IMR-90 (cell line): ENCODE results near the gene TCF7L2. TPM values are rescaled to one million over a fixed set of nuclear protein-coding genes. Genes with fewer than 3 reads are reported as not detected.

Source experiments
- ATAC-seq: fragments of 200-7000 bp; cut with Tn5 transposase; 2 replicates; pipeline ENCODE4 v1.9.1; 2020; ENCODE audit warnings: low read depth, mild to moderate bottlenecking, moderate library complexity
- BruUV-seq: library from RNA; stranded (reverse); fragments of 400-500 nt; replicated peaks from 2 replicates; lab custom pipeline; 2021; lab: Mats Ljungman, UMichigan
- CTCF ChIA-PET: fragments of 300-600 bp; formaldehyde crosslinking; extraction: SDS; loops from one replicate; lab custom pipeline; 2021; ENCODE audit warnings: antibody characterized with exemption; lab: Yijun Ruan, JAX
- POLR2A ChIA-PET: fragments of 300-600 bp; sonication (Branson Sonifier 250); formaldehyde crosslinking; loops from one replicate; lab custom pipeline; 2022; ENCODE audit warnings: antibody characterized with exemption; ENCODE audit not compliant: unreplicated experiment; lab: Charles Lee
- DNase-seq: peaks from one replicate; pipeline ENCODE4 v3.0.0; 2013
- H2AFZ ChIP-seq: replicated peaks from 2 replicates; pipeline ENCODE3; 2013; ENCODE audit warnings: low read length, mild to moderate bottlenecking; ENCODE audit not compliant: poor library complexity
- H2AK5ac ChIP-seq: 2 replicates; pipeline ENCODE4 v1.6.1; 2013; ENCODE audit warnings: low read depth, low read length, inconsistent platforms
- H2AK9ac ChIP-seq: replicated peaks from 2 replicates; pipeline ENCODE3; 2013; ENCODE audit warnings: mild to moderate bottlenecking, low read depth, low read length, moderate library complexity; ENCODE audit not compliant: poor library complexity
- H2BK120ac ChIP-seq: 2 replicates; pipeline ENCODE4 v1.6.1; 2013; ENCODE audit warnings: low read depth, low read length, inconsistent platforms
- H2BK15ac ChIP-seq: 3 replicates; pipeline ENCODE4 v1.6.1; 2013; ENCODE audit warnings: low read depth, low read length, inconsistent platforms
- H2BK20ac ChIP-seq: 2 replicates; pipeline ENCODE4 v1.6.1; 2013; ENCODE audit warnings: low read depth, mild to moderate bottlenecking, inconsistent platforms, low read length, moderate library complexity
- H2BK5ac ChIP-seq: 2 replicates; pipeline ENCODE4 v1.6.1; 2013; ENCODE audit warnings: mild to moderate bottlenecking, low read depth, low read length, inconsistent platforms; ENCODE audit not compliant: poor library complexity, severe bottlenecking
- H3K14ac ChIP-seq: replicated peaks from 2 replicates; pipeline ENCODE4 v1.6.1; 2013; ENCODE audit warnings: low read depth, low read length, inconsistent platforms
- H3K18ac ChIP-seq: 2 replicates; pipeline ENCODE4 v1.6.1; 2013; ENCODE audit warnings: low read depth, low read length, control low read depth
- H3K23ac ChIP-seq: 2 replicates; pipeline ENCODE4 v1.6.1; 2013; ENCODE audit warnings: low read depth, low read length, inconsistent platforms
- H3K27ac ChIP-seq: 2 replicates; pipeline ENCODE4 v1.5.1; 2013; ENCODE audit warnings: mild to moderate bottlenecking, control low read depth, low read length; ENCODE audit not compliant: insufficient read depth
- H3K27me3 ChIP-seq: 2 replicates; pipeline ENCODE4 v1.6.1; 2013; ENCODE audit warnings: low read length; ENCODE audit not compliant: control insufficient read depth, insufficient read depth
- H3K36me3 ChIP-seq: 2 replicates; pipeline ENCODE4 v1.6.1; 2013; ENCODE audit warnings: low read length, mixed read lengths; ENCODE audit not compliant: control insufficient read depth, insufficient read depth
- H3K4ac ChIP-seq: 2 replicates; pipeline ENCODE4 v1.6.1; 2013; ENCODE audit warnings: low read depth, low read length, inconsistent platforms
- H3K4me1 ChIP-seq: 2 replicates; pipeline ENCODE4 v1.6.1; 2013; ENCODE audit warnings: low read length, mixed read lengths; ENCODE audit not compliant: control insufficient read depth, insufficient read depth
- H3K4me2 ChIP-seq: 2 replicates; pipeline ENCODE4 v1.6.1; 2013; ENCODE audit warnings: low read depth, mild to moderate bottlenecking, control low read depth, low read length, moderate library complexity
- H3K4me3 ChIP-seq: 2 replicates; pipeline ENCODE4 v1.5.1; 2013; ENCODE audit warnings: low read depth, mild to moderate bottlenecking, control low read depth, low read length, moderate library complexity; ENCODE audit not compliant: insufficient read depth
- H3K56ac ChIP-seq: 2 replicates; pipeline ENCODE4 v1.6.1; 2013; ENCODE audit warnings: low read length, inconsistent platforms; ENCODE audit not compliant: insufficient read depth; ENCODE audit errors: extremely low read depth
- H3K79me1 ChIP-seq, 2 experiments: 2 replicates each; pipeline ENCODE4 v1.6.1; 2013; ENCODE audit warnings: low read length in 2 of 2, inconsistent platforms in 1 of 2, low read depth in 1 of 2
- H3K9ac ChIP-seq: 2 replicates; pipeline ENCODE4 v1.6.1; 2013; ENCODE audit warnings: low read depth, low read length, control low read depth
- H3K9me1 ChIP-seq: 2 replicates; pipeline ENCODE4 v1.6.1; 2013; ENCODE audit warnings: low read length, inconsistent platforms; ENCODE audit not compliant: insufficient read depth
- H3K9me3 ChIP-seq: 2 replicates; pipeline ENCODE4 v1.6.1; 2013; ENCODE audit warnings: low read length; ENCODE audit not compliant: control insufficient read depth, insufficient read depth
- H4K20me1 ChIP-seq: 2 replicates; pipeline ENCODE4 v1.6.1; 2013; ENCODE audit warnings: low read length, inconsistent platforms; ENCODE audit not compliant: insufficient read depth
- H4K5ac ChIP-seq: 2 replicates; pipeline ENCODE4 v1.6.1; 2013; ENCODE audit warnings: mild to moderate bottlenecking, low read depth, low read length, control low read depth
- H4K8ac ChIP-seq, 2 experiments: 2 replicates each; pipeline ENCODE4 v1.6.1; 2013; ENCODE audit warnings: low read depth in 2 of 2, low read length in 2 of 2, control low read depth in 1 of 2, inconsistent platforms in 1 of 2
- H4K91ac ChIP-seq: 2 replicates; pipeline ENCODE4 v1.6.1; 2013; ENCODE audit warnings: low read depth, low read length, inconsistent platforms; ENCODE audit not compliant: insufficient read depth
- CHD1 ChIP-seq: IDR thresholded peaks from 2 replicates; pipeline ENCODE4 v1.6.1; 2012; ENCODE audit warnings: low read depth, low read length, improper control_type of control experiment
- whole genome bisulfite sequencing, 2 experiments: methylation state at CpG; one replicate each; pipeline versions ENCODE4 v1.1.5 to v1.1.7; 2013; ENCODE audit warnings: missing lambda C conversion rate in 2 of 2; ENCODE audit not compliant: insufficient read length in 1 of 2; ENCODE audit errors: extremely low coverage in 2 of 2; 5-methylcytosine and 5-hydroxymethylcytosine counted together
- dilution Hi-C: fragments of 300-500 bp; cut with HindIII; formaldehyde crosslinking; loops from one replicate; pipeline ENCODE4 v1.14.3; 2018; ENCODE audit warnings: low sequenced_read_pairs; ENCODE audit not compliant: unreplicated experiment
- in situ Hi-C: fragments of 300-500 bp; cut with MboI; formaldehyde crosslinking; loops from 3 replicates; pipeline ENCODE4 v1.14.3; 2019; ENCODE audit warnings: low sequenced_read_pairs, inconsistent platforms, mixed read lengths
- intact Hi-C: fragments of 100-400 bp; cut with micrococcal nuclease; formaldehyde crosslinking; loops from 2 replicates; pipeline ENCODE4 v1.10.0; 2022
- polyA plus RNA-seq, 3 experiments: library from polyadenylated mRNA; depleted of rRNA; stranded (reverse); fragments of >200 nt; gene quantifications; 2 replicates each; pipeline ENCODE4 v1.2.3, GENCODE V29; 2012; ENCODE audit warnings: low replicate concordance in 1 of 3
- total RNA-seq: library from RNA; depleted of rRNA; stranded (reverse); fragments of >200 nt; gene quantifications from 2 replicates; pipeline ENCODE4 v1.2.3, GENCODE V29; 2012

TCF7L2 gene
- total and polyA plus RNA-seq, 2 of the 4 experiments (the other 2 are of a cell fraction), result 1.3 to 12.2 TPM

- Histone ChIP-seq H4K91ac (no peak overlapping the region), H3K9ac (no peak overlapping the region), H4K5ac (no peak overlapping the region), H3K79me1 (peaks cover 13% of the 10 kb centered on the region in 2 experiments; a peak in 2 of 4 replicates), H3K27me3 (no peaks in the 10 kb centered on the region), H2AK9ac (no peak overlapping the region), H3K14ac (no peak overlapping the region), H4K20me1 (0 out of 2 replicates have a peak, but pooled peaks cover 5% of the 10 kb centered on the region), H4K8ac (no peak overlapping the region), H3K4me1 (0 out of 2 replicates have a peak, but pooled peaks cover 2% of the 10 kb centered on the region), H3K4me2 (no peak overlapping the region), H3K4ac (no peak overlapping the region), H3K23ac (no peak overlapping the region), H3K9me1 (peaks cover 5% of the 10 kb centered on the region; the same call in 1 of the 2 replicates), H3K9me3 (no peaks in the 10 kb centered on the region), H3K56ac (no peak overlapping the region), H2BK15ac (no peak overlapping the region), H3K4me3 (no peak overlapping the region), H2BK5ac (no peak overlapping the region), H3K27ac (no peak overlapping the region), H2BK120ac (no peak overlapping the region), H2BK20ac (no peak overlapping the region), H3K18ac (no peak overlapping the region), H2AFZ (no peak overlapping the region), H3K36me3 (peaks cover 38% of the 10 kb centered on the region), H2AK5ac (no peak overlapping the region)
- BruUV-seq, result no TSS peak
- dilution Hi-C loops (no loop called here), in situ Hi-C loops (loop anchor here (25.0 kb wide), 1 partner anchor 580 kb away; no protein-coding TSS in a partner anchor), intact Hi-C loops (no loop called here)
- WGBS, 2 experiments, result 78% methylated on average over 15 of the region's 22 CpGs; no CpG with 5 or more reads in 1 of the 2 experiments
- no peak for ATAC-seq
- no peak for DNase-seq
- no peak for TF ChIP-seq CHD1
- ChIA-PET POLR2A (no interaction called here), CTCF (no interaction called here)
Observed at GRCh38 chr10:113142601-113143362, 192.7 kb downstream of the TCF7L2 start.
